HG02981 (cell line): ENCODE data around the gene ATP10B.
A peak's percentile ranks its signal among the peaks of the same experiment; 100 is the strongest.

Experiments
- ATAC-seq: cut with Tn5 transposase; IDR thresholded peaks from one replicate; pipeline ENCODE4 v1.9.1; 2021; ENCODE audit warnings: mild to moderate bottlenecking, moderate library complexity; ENCODE audit not compliant: unreplicated experiment

The ATP10B gene

GRCh38 chr5:160693831-160694465 is 158.1 kb downstream of the ATP10B start:
- ATAC-seq = no peak

DNA sequence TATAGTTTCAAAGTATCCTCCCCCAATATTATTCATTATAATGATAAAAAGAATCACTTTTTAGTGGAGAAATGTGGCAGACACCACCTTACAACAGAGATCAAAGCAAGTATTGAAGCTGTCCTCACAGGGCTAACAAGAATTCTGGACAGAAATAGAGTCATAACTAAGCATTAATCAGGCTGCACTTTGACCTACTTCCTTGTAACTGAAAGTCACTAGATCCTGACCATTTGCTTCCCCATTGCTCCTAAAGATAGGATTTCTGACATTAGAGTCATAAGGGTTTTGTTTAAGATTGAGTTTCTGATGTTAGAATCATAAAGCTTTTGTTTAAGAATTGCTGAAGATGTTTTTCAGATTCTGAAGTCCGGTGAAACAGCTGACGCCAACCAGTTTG is 159.7 kb downstream of the ATP10B start:
- ATAC-seq = no peak

DNA sequence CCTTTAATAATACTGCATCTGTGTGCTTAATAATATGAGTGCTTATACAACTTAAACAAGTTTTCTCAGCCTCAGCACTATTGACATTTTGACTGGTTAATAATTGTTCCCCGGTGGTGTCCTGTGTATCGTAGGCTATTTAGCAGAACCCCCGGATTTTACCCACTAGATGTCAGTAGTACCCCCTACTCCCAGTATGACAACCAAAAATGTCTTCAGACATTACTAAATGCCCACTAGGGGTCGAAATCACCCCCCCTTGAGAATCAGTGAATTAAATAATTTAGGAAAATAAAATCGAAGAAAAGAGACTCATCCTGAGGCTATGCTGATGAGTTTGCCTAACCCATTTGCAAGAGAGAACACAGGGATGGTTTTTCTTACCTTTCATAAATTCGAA is 166.3 kb downstream of the ATP10B start:
- ATAC-seq = peak; percentile 90

DNA sequence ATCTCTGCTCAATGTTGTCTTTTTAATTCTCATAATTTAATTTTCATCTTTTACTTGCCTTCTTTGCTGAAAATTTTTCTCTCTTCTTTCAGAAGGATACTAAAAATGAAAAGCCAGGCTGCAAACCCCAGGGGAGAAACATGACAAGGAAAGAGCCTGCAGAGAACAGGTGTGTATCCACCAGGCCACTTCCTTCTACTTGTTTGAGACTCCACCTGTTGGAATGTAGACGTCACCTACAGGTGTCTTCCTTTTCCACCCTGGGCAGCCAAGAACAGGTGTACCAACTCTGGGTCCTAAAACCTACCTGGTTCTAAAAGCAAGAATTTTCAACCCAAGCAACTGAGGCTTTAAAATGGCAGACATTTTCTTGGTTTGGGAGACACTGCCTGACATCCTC is 166.8 kb downstream of the ATP10B start:
- no peak for ATAC-seq

DNA sequence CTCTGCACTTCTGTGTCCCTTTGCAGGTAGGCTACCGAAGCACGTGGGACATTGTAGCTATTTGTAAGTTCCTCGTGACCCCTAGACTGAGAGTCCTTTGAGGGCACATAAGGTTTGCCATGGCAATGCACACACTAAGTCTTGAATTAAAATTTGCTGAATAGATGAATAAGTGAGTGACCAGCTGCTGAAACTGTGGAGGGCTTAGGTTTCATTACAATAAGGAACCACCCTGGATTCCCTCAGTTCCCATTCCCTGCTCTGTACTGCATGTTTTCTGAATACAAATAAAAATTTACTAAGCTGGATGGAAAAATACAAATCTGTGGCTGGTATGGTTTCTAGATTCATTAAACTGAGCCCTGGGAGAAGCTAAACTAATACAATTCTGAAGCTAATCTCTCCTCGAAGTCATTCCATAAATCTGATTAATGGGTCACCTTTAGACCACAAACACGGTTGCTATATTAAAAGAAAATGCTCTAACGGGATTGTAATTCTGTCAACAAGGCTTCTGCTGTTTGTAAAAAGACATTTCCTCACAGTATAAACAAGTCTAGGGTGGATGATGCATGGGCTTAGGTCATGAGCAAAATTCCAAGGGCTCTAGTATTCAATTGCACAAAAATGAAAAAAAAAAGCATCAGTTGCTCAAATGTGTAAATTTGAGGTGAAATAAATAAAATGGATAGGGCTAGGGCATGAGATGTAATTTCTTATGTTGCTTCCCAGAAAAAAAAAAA is 172.3 kb downstream of the ATP10B start:
- ATAC-seq = no peak

DNA sequence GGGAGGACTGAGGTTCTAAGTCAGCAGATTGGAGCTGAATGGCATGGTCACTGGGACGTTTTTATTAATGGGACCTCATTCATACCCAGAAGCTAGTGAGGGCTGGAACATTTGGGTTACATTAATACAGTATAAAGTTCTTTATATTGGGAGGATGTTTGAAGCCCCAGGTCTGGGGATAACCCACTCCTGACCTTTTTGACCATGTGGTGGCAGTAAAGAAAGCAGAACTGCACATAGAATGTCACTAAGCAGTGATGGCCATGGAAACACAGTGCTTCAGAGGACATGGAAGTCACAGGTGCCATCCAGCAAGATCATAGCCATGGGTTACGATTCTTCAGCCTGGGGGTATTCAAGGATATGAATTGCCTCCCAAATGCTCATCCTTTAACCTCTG is 176.0 kb downstream of the ATP10B start:
- ATAC-seq = no peak

GRCh38 chr5:160674901-160675300 is 177.1 kb downstream of the ATP10B start:
- ATAC-seq = no peak

- ATAC-seq = no peak
Observed at GRCh38 chr5:160672521-160672920, 179.5 kb downstream of the ATP10B start.

DNA sequence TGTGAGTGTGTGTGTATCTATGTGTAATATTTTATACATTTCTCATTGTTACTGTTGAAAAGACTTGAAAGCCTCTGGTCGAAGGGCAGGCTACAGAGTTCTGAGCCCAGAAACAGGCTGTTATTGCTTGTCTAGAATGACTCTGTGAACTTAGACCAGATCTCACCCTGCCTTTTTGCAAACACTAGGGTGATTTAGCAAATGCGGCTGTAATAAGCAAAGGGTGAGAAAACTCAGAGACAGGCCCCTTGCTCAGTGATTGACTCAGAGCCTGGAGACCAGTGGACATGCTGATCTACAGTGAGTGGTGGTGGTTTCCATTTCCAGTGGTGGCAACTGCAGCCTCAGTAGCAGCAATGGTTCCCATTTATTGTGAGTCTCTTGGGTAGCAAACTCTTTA is 183.7 kb downstream of the ATP10B start:
- ATAC-seq = no peak

GRCh38 chr5:160667160-160667559 is 184.9 kb downstream of the ATP10B start:
- no peak for ATAC-seq

DNA sequence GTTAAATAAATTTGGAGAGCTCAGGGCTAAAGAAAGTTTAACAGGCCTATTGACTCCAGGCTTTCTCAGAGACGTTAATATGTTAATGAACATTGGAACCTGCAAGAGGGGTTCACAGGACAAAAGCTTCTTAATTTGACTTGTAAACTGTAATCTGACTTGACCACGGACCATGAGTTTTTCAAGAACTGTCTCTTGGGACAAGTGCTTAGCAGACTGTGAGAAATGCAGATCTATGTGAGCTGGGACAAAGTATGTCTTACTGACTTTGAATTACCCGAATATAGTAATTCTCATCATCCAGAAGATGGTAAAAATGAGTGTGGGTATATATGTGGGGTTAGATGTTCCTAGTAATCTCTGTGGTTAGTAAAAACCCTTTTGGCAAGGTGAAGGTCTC is 186.6 kb downstream of the ATP10B start:
- peak; percentile 51 for ATAC-seq

- no peak for ATAC-seq
Observed at GRCh38 chr5:160660132-160660531, 191.9 kb downstream of the ATP10B start.

DNA sequence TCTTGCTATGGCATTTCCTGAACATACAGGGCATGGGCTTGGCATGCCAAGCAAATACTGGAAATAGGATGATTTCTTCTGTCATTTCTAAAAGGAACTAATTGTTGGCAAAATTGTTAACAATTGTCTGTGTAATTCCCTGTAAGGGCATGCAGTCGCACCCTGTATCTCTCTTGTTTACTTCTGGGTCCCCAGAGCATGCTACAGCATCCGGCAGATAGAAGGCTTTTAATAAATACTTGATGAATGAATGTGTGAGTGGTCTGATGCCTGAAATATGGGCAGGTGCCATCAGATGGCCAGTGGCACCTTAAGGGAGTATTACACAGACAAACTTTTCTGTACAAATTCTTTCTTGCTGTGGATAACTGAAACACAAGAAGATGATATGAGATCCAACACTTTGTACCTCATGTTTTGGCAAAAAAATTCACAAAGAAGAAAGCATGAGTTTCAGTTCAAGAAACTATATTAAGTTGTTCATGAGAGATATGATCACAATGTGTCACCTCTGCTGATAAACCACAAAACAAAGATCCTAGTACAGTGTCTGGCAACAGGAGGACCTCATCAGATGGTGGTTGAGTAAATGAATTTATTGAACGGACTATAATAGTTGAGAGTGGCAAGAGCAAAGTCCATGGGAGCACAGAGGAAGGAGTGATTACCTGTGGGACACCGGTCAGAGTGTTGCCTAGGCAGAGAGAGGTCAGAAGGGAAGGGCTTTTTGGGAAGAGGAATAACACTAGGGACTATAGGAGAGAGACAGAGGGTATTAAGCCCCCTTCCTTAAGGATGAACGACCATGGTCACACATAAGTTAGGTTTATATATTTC is 194.2 kb downstream of the ATP10B start:
- no peak for ATAC-seq

DNA sequence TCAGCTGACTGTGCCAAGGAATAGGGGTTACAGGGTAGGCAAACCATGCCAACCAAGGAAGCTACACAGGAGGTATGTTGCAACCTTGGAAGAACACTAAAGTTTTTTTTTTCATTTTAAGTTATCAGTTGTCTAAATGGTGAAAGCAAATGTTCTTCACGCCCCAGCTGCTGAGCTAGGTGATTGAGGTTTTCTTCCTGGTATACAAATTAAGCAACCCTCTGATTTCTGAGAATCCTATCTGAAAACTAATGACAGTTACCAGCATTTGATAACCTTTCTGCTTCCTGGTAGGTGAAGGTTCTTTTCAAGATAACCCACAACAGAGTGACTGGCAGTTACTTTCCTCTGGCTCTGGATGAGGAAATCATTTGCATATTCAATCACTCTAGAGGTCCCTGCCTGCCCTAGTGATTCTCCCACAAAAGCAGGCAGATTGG is 194.9 kb downstream of the ATP10B start:
- no peak for ATAC-seq

- ATAC-seq = no peak
Observed at GRCh38 chr5:160655717-160656116, 196.3 kb downstream of the ATP10B start.

DNA sequence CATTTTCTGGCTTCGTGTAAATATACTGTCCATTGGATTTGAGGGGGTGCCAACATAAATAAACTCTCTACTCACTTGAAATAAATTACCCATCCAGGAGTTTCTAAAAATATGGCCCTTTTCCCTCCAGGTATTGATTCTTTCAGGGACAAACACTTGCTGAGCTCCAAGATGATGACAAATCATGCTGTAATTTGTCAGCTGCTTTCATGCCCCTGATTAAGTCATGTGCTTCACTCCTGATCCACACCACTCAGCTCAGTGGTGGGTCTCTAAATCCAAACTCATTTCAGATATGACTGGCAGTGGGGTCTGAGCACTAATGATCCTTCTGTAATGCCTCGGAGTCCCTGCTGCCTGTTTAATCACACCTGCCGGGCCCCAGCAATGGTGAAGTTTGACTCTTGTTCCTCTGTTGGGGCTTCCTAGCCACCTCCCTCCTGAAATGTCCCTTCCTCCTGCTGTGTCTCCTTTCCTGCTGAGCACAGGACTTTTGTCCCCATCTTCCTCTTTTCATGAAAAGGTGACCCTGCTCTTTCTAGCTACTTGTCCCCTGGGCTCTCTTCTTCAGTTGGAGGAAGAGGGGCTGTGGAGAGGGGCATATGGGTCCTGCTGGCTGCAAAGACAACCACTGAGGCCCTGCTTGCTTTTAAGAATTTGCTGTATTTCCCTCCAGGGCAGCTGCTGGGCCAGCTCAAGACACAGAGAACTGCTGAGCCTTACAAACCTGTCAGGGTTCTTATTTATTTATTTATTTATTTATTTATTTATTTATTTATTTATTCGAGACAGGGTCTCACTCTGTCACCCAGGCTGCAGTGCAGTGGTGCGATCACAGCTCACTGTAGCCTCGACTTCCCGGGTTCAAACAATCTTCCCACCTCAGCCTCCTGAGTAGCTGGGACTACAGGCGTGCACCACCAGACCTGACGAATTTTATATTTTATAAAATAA is 200.0 kb downstream of the ATP10B start:
- ATAC-seq = no peak

DNA sequence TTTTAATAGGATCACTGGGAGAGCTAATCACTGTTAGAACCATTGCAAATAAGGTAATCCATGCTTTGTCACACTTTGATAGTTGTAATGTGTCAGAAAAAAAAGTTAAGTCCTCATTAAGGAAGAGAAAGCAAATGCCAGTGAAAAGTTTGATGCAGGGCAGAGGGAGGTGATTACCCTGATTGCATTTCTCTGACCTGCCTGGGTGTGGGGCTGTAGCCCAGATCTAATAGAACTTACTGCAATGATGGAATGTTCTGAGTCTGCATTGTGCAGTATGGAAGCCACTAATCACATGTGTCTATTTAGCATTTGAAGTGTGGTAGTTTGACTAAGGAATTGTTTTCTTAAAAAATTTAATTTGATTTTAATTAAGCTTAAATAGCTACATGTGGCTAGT is 202.7 kb downstream of the ATP10B start:
- ATAC-seq = no peak

- no peak for ATAC-seq
Observed at GRCh38 chr5:160646033-160646432, 206.0 kb downstream of the ATP10B start.

GRCh38 chr5:160643616-160644240 is 208.3 kb downstream of the ATP10B start:
- ATAC-seq = no peak

DNA sequence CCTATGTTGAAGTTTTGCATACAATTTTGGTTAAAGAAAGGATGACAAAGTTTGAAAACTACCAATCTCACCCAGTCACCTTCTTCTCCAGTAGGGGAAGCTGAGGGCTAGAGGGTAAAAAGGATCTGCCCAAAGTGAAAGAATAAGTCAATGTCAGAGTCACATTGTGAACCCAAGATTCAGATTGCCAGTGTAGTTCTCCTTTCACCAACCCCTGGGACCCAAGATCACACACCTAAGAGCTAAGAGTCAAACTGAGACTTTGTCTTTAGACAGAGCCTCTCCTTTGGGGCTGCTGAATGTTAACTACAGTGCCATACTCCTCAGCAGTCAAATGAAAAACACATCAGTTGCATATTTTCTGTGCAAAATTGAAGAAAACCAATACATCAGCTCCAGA is 210.6 kb downstream of the ATP10B start:
- ATAC-seq = no peak
